A673 (cell line): ENCODE data around the gene OR5H15. TPM values are rescaled to one million over a fixed set of nuclear protein-coding genes. Genes with fewer than 3 reads are reported as not detected.
"Not testable (repeated sequence)": the region's sequence is repeated elsewhere in the genome, so short reads cannot be mapped to it uniquely, and the experiment has no call there.

Experiments used
- BruUV-seq: library from RNA; stranded (reverse); fragments of 400-500 nt; replicated peaks from 2 replicates; lab custom pipeline; 2021; lab: Mats Ljungman, UMichigan
- CTCF ChIA-PET: fragments of 300-600 bp; sonication (Branson Sonifier 250); formaldehyde crosslinking; loops from one replicate; lab custom pipeline; 2022; ENCODE audit warnings: antibody characterized with exemption; lab: Charles Lee
- POLR2A ChIA-PET: fragments of 300-600 bp; sonication (Branson Sonifier 250); formaldehyde crosslinking; loops from one replicate; lab custom pipeline; 2022; ENCODE audit warnings: antibody characterized with exemption; ENCODE audit not compliant: low non-redundant PET; lab: Charles Lee
- DNase-seq: peaks from one replicate; pipeline ENCODE4 v3.0.0-alpha.2; 2015; ENCODE audit warnings: low spot score
- H3K27ac ChIP-seq: fragments of 200-600 bp; sonication (generic); 2 replicates; pipeline ENCODE4 v1.5.1; 2016; ENCODE audit warnings: mixed run types, low read depth, mild to moderate bottlenecking, mixed read lengths, antibody characterized with exemption, low read length; ENCODE audit not compliant: poor library complexity, severe bottlenecking
- H3K27me3 ChIP-seq: fragments of 200-600 bp; sonication (generic); replicated peaks from 2 replicates; pipeline ENCODE4 v1.6.1; 2017; ENCODE audit warnings: mixed run types, low read depth, mild to moderate bottlenecking, mixed read lengths, antibody characterized with exemption, low read length; ENCODE audit not compliant: insufficient read depth, poor library complexity
- H3K36me3 ChIP-seq: fragments of 200-600 bp; sonication (generic); 2 replicates; pipeline ENCODE4 v1.6.1; 2016; ENCODE audit warnings: mixed run types, mild to moderate bottlenecking, mixed read lengths, antibody characterized with exemption, low read length; ENCODE audit not compliant: insufficient read depth, poor library complexity, severe bottlenecking
- H3K4me1 ChIP-seq: fragments of 200-600 bp; sonication (generic); 2 replicates; pipeline ENCODE4 v1.6.1; 2017; ENCODE audit warnings: mixed run types, mild to moderate bottlenecking, mixed read lengths, antibody characterized with exemption, low read length; ENCODE audit not compliant: insufficient read depth, poor library complexity, severe bottlenecking
- H3K4me3 ChIP-seq: fragments of 200-600 bp; sonication (generic); 2 replicates; pipeline ENCODE4 v1.5.1; 2016; ENCODE audit warnings: low read depth, mixed run types, mild to moderate bottlenecking, mixed read lengths, low read length; ENCODE audit not compliant: poor library complexity, severe bottlenecking
- H3K9me3 ChIP-seq: fragments of 200-600 bp; sonication (generic); 2 replicates; pipeline ENCODE4 v1.6.1; 2016; ENCODE audit warnings: mixed run types, low read depth, mild to moderate bottlenecking, mixed read lengths, antibody characterized with exemption, low read length; ENCODE audit not compliant: poor library complexity, severe bottlenecking
- EZH2 ChIP-seq: fragments of 200-600 bp; sonication (generic); IDR thresholded peaks from 2 replicates; pipeline ENCODE4 v1.6.1; 2017; ENCODE audit warnings: borderline replicate concordance, low read depth, mild to moderate bottlenecking, mixed read lengths, antibody characterized with exemption, low read length; ENCODE audit not compliant: poor library complexity, severe bottlenecking
- intact Hi-C: fragments of 100-400 bp; cut with micrococcal nuclease; formaldehyde crosslinking; loops from one replicate; pipeline ENCODE4 v1.10.0; 2022; ENCODE audit not compliant: unreplicated experiment
- total RNA-seq: library from RNA; stranded (reverse); gene quantifications from 2 replicates; pipeline ENCODE4 v1.2.3, GENCODE V29; 2021
- TF ChIP-seq, protein P1 (sequence below): fragments of 300-800, 200-600 bp; sonication (generic); conservative IDR thresholded peaks from 2 replicates; pipeline ENCODE4 v1.5.1; 2017; ENCODE audit warnings: low read depth, mild to moderate bottlenecking, antibody characterized with exemption, low read length, moderate library complexity, mixed read lengths

The OR5H15 gene
- total RNA-seq, 1 experiment from 2014 or later, result not detected

DNA sequence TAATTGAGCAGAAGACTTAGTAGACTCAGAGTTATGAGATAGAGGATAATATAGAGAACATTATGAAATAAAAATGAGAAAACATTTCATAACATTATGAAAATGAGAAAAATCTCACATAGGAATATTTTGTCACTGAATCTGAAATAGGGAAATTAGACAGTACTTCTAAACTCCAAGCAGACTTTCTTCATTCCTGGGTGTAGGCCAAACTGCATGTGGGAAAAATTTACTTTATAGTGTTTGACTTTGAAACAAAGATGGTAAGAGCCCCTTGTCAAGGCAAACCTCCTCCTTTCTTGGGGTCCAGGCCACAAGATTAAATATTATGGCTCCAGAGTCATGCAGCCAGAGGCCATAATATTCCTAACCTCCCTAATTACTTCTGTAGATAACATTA lies 26.0 kb upstream of the OR5H15 start:
- ChIA-PET POLR2A (no interaction called here), CTCF (no interaction called here)
- DNase-seq, result no peak
- Histone ChIP-seq H3K27me3 (peaks cover 5% of the 10 kb centered on the region), H3K4me1 (no peaks in the 10 kb centered on the region), H3K36me3 (no peaks in the 10 kb centered on the region), H3K4me3 (no peak overlapping the region), H3K27ac (no peak overlapping the region), H3K9me3 (no peaks in the 10 kb centered on the region)
- intact Hi-C loops, result no loop called here
- BruUV-seq, result no TSS peak
- no peak for TF ChIP-seq EZH2
- TF ChIP-seq, protein P1, sequence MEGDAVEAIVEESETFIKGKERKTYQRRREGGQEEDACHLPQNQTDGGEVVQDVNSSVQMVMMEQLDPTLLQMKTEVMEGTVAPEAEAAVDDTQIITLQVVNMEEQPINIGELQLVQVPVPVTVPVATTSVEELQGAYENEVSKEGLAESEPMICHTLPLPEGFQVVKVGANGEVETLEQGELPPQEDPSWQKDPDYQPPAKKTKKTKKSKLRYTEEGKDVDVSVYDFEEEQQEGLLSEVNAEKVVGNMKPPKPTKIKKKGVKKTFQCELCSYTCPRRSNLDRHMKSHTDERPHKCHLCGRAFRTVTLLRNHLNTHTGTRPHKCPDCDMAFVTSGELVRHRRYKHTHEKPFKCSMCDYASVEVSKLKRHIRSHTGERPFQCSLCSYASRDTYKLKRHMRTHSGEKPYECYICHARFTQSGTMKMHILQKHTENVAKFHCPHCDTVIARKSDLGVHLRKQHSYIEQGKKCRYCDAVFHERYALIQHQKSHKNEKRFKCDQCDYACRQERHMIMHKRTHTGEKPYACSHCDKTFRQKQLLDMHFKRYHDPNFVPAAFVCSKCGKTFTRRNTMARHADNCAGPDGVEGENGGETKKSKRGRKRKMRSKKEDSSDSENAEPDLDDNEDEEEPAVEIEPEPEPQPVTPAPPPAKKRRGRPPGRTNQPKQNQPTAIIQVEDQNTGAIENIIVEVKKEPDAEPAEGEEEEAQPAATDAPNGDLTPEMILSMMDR, result no peak

DNA sequence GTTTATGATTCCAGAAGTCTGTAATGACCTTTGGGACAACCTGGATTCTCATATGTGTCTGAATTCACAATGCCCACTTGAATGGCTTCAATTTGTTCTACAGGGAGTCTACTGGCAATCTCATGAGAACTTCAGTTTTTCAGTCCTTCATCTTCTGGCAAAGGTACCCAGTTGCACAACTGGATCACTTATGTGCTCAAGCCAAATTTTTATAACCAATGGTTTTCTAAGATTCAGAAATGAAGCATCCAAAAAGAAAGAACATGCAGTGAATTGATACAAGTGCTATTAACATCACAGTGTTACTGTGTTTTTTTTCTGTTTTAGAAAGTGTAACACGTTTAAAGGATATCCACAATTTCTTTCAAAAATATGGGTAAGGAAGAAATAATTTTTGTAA lies 19.3 kb upstream of the OR5H15 start, which contains the start of gene OR5H14:
Gene OR5H14 (plus strand): TSS at position 301 of the 400 bp plus-strand sequence. CDS start 1,907 bp downstream, outside the sequence.
- no TSS peak for BruUV-seq
- H3K27me3 ChIP-seq, result no peaks in the 10 kb centered on the region
- TF ChIP-seq EZH2, result no peak
- TF ChIP-seq, protein P1, result no peak
- ChIA-PET CTCF (no interaction called here), POLR2A (no interaction called here)
- H3K9me3 ChIP-seq, result no peaks in the 10 kb centered on the region
- no peaks in the 10 kb centered on the region for H3K4me1 ChIP-seq
- DNase-seq, result no peak
- H3K27ac ChIP-seq, result no peak within 1 kb of the TSS
- intact Hi-C loops, result no loop called here
- H3K4me3 ChIP-seq, result no peak within 1 kb of the TSS
- H3K36me3 ChIP-seq, result no peaks in the 10 kb centered on the region

GRCh38 chr3:98148751-98149150 lies 17.7 kb upstream of the OR5H15 start:
- Histone ChIP-seq H3K27ac (no peak overlapping the region), H3K4me1 (no peaks in the 10 kb centered on the region), H3K9me3 (no peaks in the 10 kb centered on the region), H3K4me3 (no peak overlapping the region), H3K27me3 (no peaks in the 10 kb centered on the region), H3K36me3 (no peaks in the 10 kb centered on the region)
- DNase-seq, result no peak
- POLR2A ChIA-PET, result no interaction called here
- no TSS peak for BruUV-seq
- intact Hi-C loops, result no loop called here
- CTCF ChIA-PET, result no interaction called here
- TF ChIP-seq, protein P1, result no peak
- TF ChIP-seq EZH2, result no peak

GRCh38 chr3:98149456-98149855 lies 17.0 kb upstream of the OR5H15 start:
- H3K4me3 ChIP-seq, H3K27ac ChIP-seq, CTCF ChIA-PET, H3K9me3 ChIP-seq, H3K36me3 ChIP-seq, BruUV-seq, intact Hi-C loops, H3K27me3 ChIP-seq, DNase-seq, H3K4me1 ChIP-seq, POLR2A ChIA-PET: not testable (repeated sequence)
